ENCODE data around the gene IRS1. TPM values are rescaled to one million over a fixed set of nuclear protein-coding genes. Genes with fewer than 3 reads are reported as not detected.

Gene IRS1
- total and polyA plus RNA-seq, 2 of the 4 experiments (the other 2 are of a cell fraction): 21.1 to 37.1 TPM

GRCh38 chr2:226701052-226701451, 98.6 kb downstream of the IRS1 start:
- H3K23ac ChIP-seq (ENCODE audit: low read depth, low read length): no peak overlapping the region
- no peak overlapping the region for H3K9ac ChIP-seq (ENCODE audit: low read depth, low read length)
- H4K5ac ChIP-seq (ENCODE audit: low read depth, low read length): no peak overlapping the region
- H2AFZ ChIP-seq (replicated peaks; ENCODE audit: low read length, poor library complexity): no peak overlapping the region
- no peaks in the 10 kb centered on the region for H3K79me1 ChIP-seq (ENCODE audit: low read depth in 1 of 2, low read length in 2 of 2)
- no peak overlapping the region for H2BK120ac ChIP-seq (ENCODE audit: low read depth, low read length)
- H3K18ac ChIP-seq (ENCODE audit: low read depth, low read length): no peak overlapping the region
- H2AK5ac ChIP-seq (ENCODE audit: low read depth, low read length): no peak overlapping the region
- BruUV-seq (replicated peaks): no TSS peak
- no peak overlapping the region for H3K56ac ChIP-seq (ENCODE audit: extremely low read depth, insufficient read depth, low read length)
- no peaks in the 10 kb centered on the region for H3K9me1 ChIP-seq (ENCODE audit: insufficient read depth, low read length)
- no peaks in the 10 kb centered on the region for H3K9me3 ChIP-seq (ENCODE audit: control insufficient read depth, insufficient read depth, low read length)
- no peak overlapping the region for H3K4me3 ChIP-seq (ENCODE audit: insufficient read depth, low read depth, low read length)
- POLR2A ChIA-PET (ENCODE audit: unreplicated experiment): interaction anchor here (0.9 kb wide), 1 partner anchor 10 kb away, joined by 4 read pairs; no protein-coding TSS in a partner anchor
- no peak overlapping the region for H3K14ac ChIP-seq (replicated peaks; ENCODE audit: low read depth, low read length)
- no peaks in the 10 kb centered on the region for H3K27me3 ChIP-seq (ENCODE audit: control insufficient read depth, insufficient read depth, low read length)
- no peaks in the 10 kb centered on the region for H4K20me1 ChIP-seq (ENCODE audit: insufficient read depth, low read length)
- no peak overlapping the region for H3K4ac ChIP-seq (ENCODE audit: low read depth, low read length)
- ATAC-seq (ENCODE audit: low read depth): peak; percentile 92
- no CpG with 5 or more reads among the region's 1 CpG for WGBS, 2 experiments (ENCODE audit: extremely low coverage in 2 of 2, insufficient read length in 1 of 2)
- CTCF ChIA-PET: no interaction called here
- H4K8ac ChIP-seq (ENCODE audit: low read depth in 2 of 2, low read length in 2 of 2): no peak overlapping the region
- H2BK5ac ChIP-seq (ENCODE audit: low read depth, low read length, poor library complexity, severe bottlenecking): no peak overlapping the region
- DNase-seq: peak; percentile 98
- no peak overlapping the region for H3K27ac ChIP-seq (ENCODE audit: insufficient read depth, low read length)
- no peak overlapping the region for H2BK15ac ChIP-seq (ENCODE audit: low read depth, low read length)
- peaks cover 2% of the 10 kb centered on the region for H3K4me1 ChIP-seq (ENCODE audit: control insufficient read depth, insufficient read depth, low read length)
- in situ Hi-C loops (cut with MboI; ENCODE audit: low sequenced_read_pairs) (no loop called here), dilution Hi-C loops (cut with HindIII; ENCODE audit: low sequenced_read_pairs, unreplicated experiment) (no loop called here), intact Hi-C loops (cut with micrococcal nuclease) (no loop called here)
- H3K4me2 ChIP-seq (ENCODE audit: low read depth, low read length): no peak overlapping the region
- H2AK9ac ChIP-seq (replicated peaks; ENCODE audit: low read depth, low read length, poor library complexity): no peak overlapping the region
- H2BK20ac ChIP-seq (ENCODE audit: low read depth, low read length): no peak overlapping the region
- no peaks in the 10 kb centered on the region for H3K36me3 ChIP-seq (ENCODE audit: control insufficient read depth, insufficient read depth, low read length)
- TF ChIP-seq USF2 (IDR thresholded peaks at IDR 0.05; ENCODE audit: low read depth, low read length) (no peak), FOS (IDR thresholded peaks at IDR 0.05; ENCODE audit: low read depth, low read length) (peak; percentile 61; the same call in 1 of the 2 replicates), RAD21 (IDR thresholded peaks at IDR 0.05; ENCODE audit: low read length) (no peak), ELK1 (IDR thresholded peaks at IDR 0.05; ENCODE audit: borderline replicate concordance, low read depth, low read length) (no peak), MAFK (IDR thresholded peaks at IDR 0.05; ENCODE audit: low read depth, low read length) (no peak), CEBPB (IDR thresholded peaks at IDR 0.05; ENCODE audit: low read depth, low read length) (peak; percentile 85), MXI1 (IDR thresholded peaks at IDR 0.05; ENCODE audit: borderline replicate concordance, low read depth, low read length) (peak; percentile 67; the same call in 1 of the 2 replicates)
- H4K91ac ChIP-seq (ENCODE audit: insufficient read depth, low read depth, low read length): no peak overlapping the region

All from IMR-90 (cell line).